C4-2B (cell line): ENCODE measurements around the gene CCSER1.

Source experiments
- H3K27ac ChIP-seq: fragments of 450-650 bp; 2 replicates; pipeline ENCODE4 v1.5.1; 2017
- CTCF ChIP-seq: fragments of 450-650 bp; conservative IDR thresholded peaks from 2 replicates; pipeline ENCODE4 v1.5.1; 2017; ENCODE audit warnings: mild to moderate bottlenecking
- ZFX ChIP-seq: fragments of 450-650 bp; IDR thresholded peaks from 2 replicates; pipeline ENCODE4 v1.6.1; 2017

Gene CCSER1

GRCh38 chr4:90240333-90240732, 113.1 kb downstream of the CCSER1 start:
- TF ChIP-seq CTCF: no peak
- no peak for TF ChIP-seq ZFX

GRCh38 chr4:90241008-90241407, 113.8 kb downstream of the CCSER1 start:
- H3K27ac ChIP-seq: no peak overlapping the region
- TF ChIP-seq ZFX (no peak), CTCF (no peak)

More at GRCh38 chr4:90240333-90240732, 113.1 kb downstream of the CCSER1 start:
- no peak overlapping the region for H3K27ac ChIP-seq

GRCh38 chr4:90245837-90246236, 118.6 kb downstream of the CCSER1 start:
- TF ChIP-seq CTCF (no peak), ZFX (no peak)
- no peak overlapping the region for H3K27ac ChIP-seq

- TF ChIP-seq CTCF (no peak), ZFX (no peak)
- H3K27ac ChIP-seq: no peak overlapping the region
Measured at GRCh38 chr4:90246816-90247215, 119.6 kb downstream of the CCSER1 start.

- H3K27ac ChIP-seq: no peak overlapping the region
- TF ChIP-seq CTCF: no peak
- TF ChIP-seq ZFX: no peak
Measured at GRCh38 chr4:90254357-90254756, 127.2 kb downstream of the CCSER1 start.

GRCh38 chr4:90274175-90274574, 147.0 kb downstream of the CCSER1 start:
- no peak overlapping the region for H3K27ac ChIP-seq
- TF ChIP-seq ZFX (no peak), CTCF (no peak)

GRCh38 chr4:90280954-90281353, 153.8 kb downstream of the CCSER1 start:
- H3K27ac ChIP-seq: no peak overlapping the region
- TF ChIP-seq CTCF: no peak
- no peak for TF ChIP-seq ZFX
